Naive thymus-derived CD4-positive, alpha-beta T cell (primary cell): ENCODE data around the gene PABPN1L. TPM values are rescaled to one million over a fixed set of nuclear protein-coding genes. Genes with fewer than 3 reads are reported as not detected.

ENCODE experiments used
- ATAC-seq: fragments of 150-1000 bp; cut with Tn5 transposase; 2 replicates; pipeline ENCODE4 v1.10.0; 2021; ENCODE audit warnings: mild to moderate bottlenecking, moderate library complexity
- CTCF ChIA-PET: fragments of 350-600 bp; sonication (Branson Sonifier 250); formaldehyde crosslinking; loops from one replicate; lab custom pipeline; 2021; ENCODE audit warnings: antibody characterized with exemption; lab: Charles Lee
- POLR2A ChIA-PET: fragments of 350-600 bp; sonication (Branson Sonifier 250); formaldehyde crosslinking; loops from one replicate; lab custom pipeline; 2021; ENCODE audit warnings: antibody characterized with exemption, inconsistent platforms; lab: Charles Lee
- DNase-seq, 9 donors: peaks; one replicate each; pipeline versions ENCODE4 v3.0.0 to v3.0.0-alpha.2; 2020 to 2022; ENCODE audit warnings: mixed read lengths in 1 of 9
- H3K27ac ChIP-seq: one replicate; pipeline ENCODE4 v1.7.0; 2013; ENCODE audit warnings: mild to moderate bottlenecking, low read depth, low read length, moderate library complexity
- H3K27me3 ChIP-seq, 2 donors: one replicate each; pipeline ENCODE4 v1.7.0; 2013; ENCODE audit warnings: low read length in 2 of 2, mild to moderate bottlenecking in 2 of 2, moderate library complexity in 2 of 2; ENCODE audit not compliant: control insufficient read depth in 2 of 2, insufficient read depth in 2 of 2
- H3K36me3 ChIP-seq, 3 experiments: 1 replicate in 2 of 3; 2 replicates in 1 of 3; pipeline ENCODE4 v1.7.0; 2013; ENCODE audit warnings: low read length in 3 of 3, mild to moderate bottlenecking in 3 of 3, moderate library complexity in 1 of 3; ENCODE audit not compliant: insufficient read depth in 3 of 3, control insufficient read depth in 2 of 3
- H3K4me1 ChIP-seq, 2 donors: one replicate each; pipeline ENCODE4 v1.7.0; 2013; ENCODE audit warnings: low read length in 2 of 2, mild to moderate bottlenecking in 2 of 2, moderate library complexity in 1 of 2; ENCODE audit not compliant: control insufficient read depth in 2 of 2, insufficient read depth in 2 of 2
- H3K4me3 ChIP-seq: 2 replicates; pipeline ENCODE4 v1.7.0; 2013; ENCODE audit warnings: mild to moderate bottlenecking, low read length
- H3K9me3 ChIP-seq, 3 experiments: 1 replicate in 2 of 3; 2 replicates in 1 of 3; pipeline ENCODE4 v1.7.0; 2013; ENCODE audit warnings: low read length in 3 of 3; ENCODE audit not compliant: control insufficient read depth in 2 of 3
- H3K27ac Mint-ChIP-seq, 9 donors: one replicate each; pipeline ENCODE4 v1.8.0; 2020 to 2022; ENCODE audit warnings: mixed read lengths in 9 of 9, mild to moderate bottlenecking in 8 of 9, moderate library complexity in 5 of 9, inconsistent platforms in 2 of 9
- H3K27me3 Mint-ChIP-seq, 5 donors: one replicate each; pipeline ENCODE4 v1.8.0; 2021 to 2022; ENCODE audit warnings: mixed read lengths in 5 of 5, mild to moderate bottlenecking in 1 of 5
- H3K36me3 Mint-ChIP-seq, 5 donors: one replicate each; pipeline ENCODE4 v1.8.0; 2020 to 2022; ENCODE audit warnings: mixed read lengths in 5 of 5, mild to moderate bottlenecking in 3 of 5, inconsistent platforms in 1 of 5
- H3K4me1 Mint-ChIP-seq, 7 donors: one replicate each; pipeline ENCODE4 v1.8.0; 2020 to 2022; ENCODE audit warnings: mixed read lengths in 7 of 7, mild to moderate bottlenecking in 3 of 7, inconsistent platforms in 1 of 7
- H3K4me3 Mint-ChIP-seq, 10 donors: one replicate each; pipeline ENCODE4 v1.8.0; 2020 to 2022; ENCODE audit warnings: mild to moderate bottlenecking in 10 of 10, mixed read lengths in 10 of 10, moderate library complexity in 6 of 10, inconsistent platforms in 2 of 10
- H3K9me3 Mint-ChIP-seq, 11 donors: one replicate each; pipeline ENCODE4 v1.8.0; 2020 to 2022; ENCODE audit warnings: mixed read lengths in 11 of 11, mild to moderate bottlenecking in 4 of 11, inconsistent platforms in 1 of 11, moderate library complexity in 1 of 11
- intact Hi-C, 2 donors: fragments of 100-400 bp; cut with micrococcal nuclease; formaldehyde crosslinking; loops; one replicate each; pipeline ENCODE4 v1.15.1; 2023
- polyA plus RNA-seq, 2 donors: library from polyadenylated mRNA; unstranded; fragments of 300-500 nt; fragmentation: Illumina TruSeq; gene quantifications; one replicate each; pipeline ENCODE4 v1.2.3, GENCODE V29; 2021
- total RNA-seq, 6 experiments: library from RNA in 5 of 6; stranded (reverse) in 5 of 6; gene quantifications; 1 replicate in 5 of 6; 2 replicates in 1 of 6; pipeline ENCODE4 v1.2.3 and lab custom pipeline; 2021 to 2026

Gene PABPN1L
- total and polyA plus RNA-seq, 7 experiments from 2014 or later, result not detected

- intact Hi-C loops, result no loop called here
- no peaks in the 10 kb centered on the region for H3K4me1 ChIP-seq
- no peak for ATAC-seq
- Mint-ChIP-seq H3K27me3 (peaks cover 0 to 6% (median 0%) of the 10 kb centered on the region in 5 donors), H3K4me1 (no peaks in the 10 kb centered on the region), H3K9me3 (peaks cover 0 to 6% (median 0%) of the 10 kb centered on the region in 11 donors), H3K36me3 (no peaks in the 10 kb centered on the region), H3K4me3 (no peak overlapping the region), H3K27ac (no peak overlapping the region)
- H3K9me3 ChIP-seq, result no peaks in the 10 kb centered on the region
- H3K4me3 ChIP-seq, result no peak overlapping the region
- ChIA-PET POLR2A (no interaction called here), CTCF (no interaction called here)
- no peak overlapping the region for H3K27ac ChIP-seq
- no peaks in the 10 kb centered on the region for H3K36me3 ChIP-seq
- DNase-seq, result no peak
- no peaks in the 10 kb centered on the region for H3K27me3 ChIP-seq
Observed at GRCh38 chr16:88911946-88912310, 45.5 kb upstream of the PABPN1L start.

- Mint-ChIP-seq H3K36me3 (no peaks in the 10 kb centered on the region), H3K4me1 (no peaks in the 10 kb centered on the region), H3K27ac (no peak overlapping the region), H3K27me3 (peaks cover 0 to 6% (median 0%) of the 10 kb centered on the region in 5 donors), H3K9me3 (peaks cover 0 to 6% (median 0%) of the 10 kb centered on the region in 11 donors), H3K4me3 (no peak overlapping the region)
- DNase-seq (no peak), ATAC-seq (no peak)
- CTCF ChIA-PET, result no interaction called here
- H3K27me3 ChIP-seq, result no peaks in the 10 kb centered on the region
- H3K4me3 ChIP-seq, result no peak overlapping the region
- POLR2A ChIA-PET, result no interaction called here
- no peaks in the 10 kb centered on the region for H3K9me3 ChIP-seq
- intact Hi-C loops, result no loop called here
- no peaks in the 10 kb centered on the region for H3K4me1 ChIP-seq
- no peak overlapping the region for H3K27ac ChIP-seq
- no peaks in the 10 kb centered on the region for H3K36me3 ChIP-seq
Observed at GRCh38 chr16:88911136-88911945, 44.9 kb upstream of the PABPN1L start.

- ATAC-seq (no peak), DNase-seq (no peak)
- Histone ChIP-seq H3K4me3 (no peak overlapping the region), H3K27ac (no peak overlapping the region), H3K36me3 (no peaks in the 10 kb centered on the region), H3K4me1 (no peaks in the 10 kb centered on the region), H3K9me3 (no peaks in the 10 kb centered on the region), H3K27me3 (no peaks in the 10 kb centered on the region)
- H3K4me3 Mint-ChIP-seq, result no peak overlapping the region
- intact Hi-C loops, result no loop called here
- ChIA-PET POLR2A (no interaction called here), CTCF (no interaction called here)
- H3K36me3 Mint-ChIP-seq, result no peaks in the 10 kb centered on the region
- H3K4me1 Mint-ChIP-seq, result peaks cover 0 to 4% (median 0%) of the 10 kb centered on the region in 7 donors
- peaks cover 0 to 6% (median 0%) of the 10 kb centered on the region in 5 donors for H3K27me3 Mint-ChIP-seq
- H3K27ac Mint-ChIP-seq, result no peak overlapping the region
- peaks cover 0 to 6% (median 0%) of the 10 kb centered on the region in 11 donors for H3K9me3 Mint-ChIP-seq
Observed at GRCh38 chr16:88910284-88911135, 44.0 kb upstream of the PABPN1L start.

GRCh38 chr16:88909431-88910210 is 43.2 kb upstream of the PABPN1L start:
- Mint-ChIP-seq H3K27me3 (peaks cover 0 to 6% (median 0%) of the 10 kb centered on the region in 5 donors), H3K9me3 (peaks cover 0 to 6% (median 0%) of the 10 kb centered on the region in 11 donors), H3K4me3 (no peak overlapping the region), H3K27ac (no peak overlapping the region), H3K4me1 (peaks cover 0 to 4% (median 0%) of the 10 kb centered on the region in 7 donors), H3K36me3 (no peaks in the 10 kb centered on the region)
- Histone ChIP-seq H3K9me3 (no peaks in the 10 kb centered on the region), H3K36me3 (no peaks in the 10 kb centered on the region), H3K27me3 (no peaks in the 10 kb centered on the region), H3K27ac (no peak overlapping the region), H3K4me1 (no peaks in the 10 kb centered on the region), H3K4me3 (no peak overlapping the region)
- CTCF ChIA-PET, result no interaction called here
- ATAC-seq, result no peak
- intact Hi-C loops, result no loop called here
- POLR2A ChIA-PET, result no interaction called here
- no peak for DNase-seq

GRCh38 chr16:88908307-88908706 is 41.8 kb upstream of the PABPN1L start:
- H3K9me3 Mint-ChIP-seq, result no peaks in the 10 kb centered on the region
- H3K4me3 Mint-ChIP-seq, result no peak overlapping the region
- DNase-seq (no peak), ATAC-seq (no peak)
- intact Hi-C loops, result no loop called here
- peaks cover 0 to 3% (median 0%) of the 10 kb centered on the region in 5 donors for H3K27me3 Mint-ChIP-seq
- H3K36me3 Mint-ChIP-seq, result no peaks in the 10 kb centered on the region
- Histone ChIP-seq H3K27ac (no peak overlapping the region), H3K36me3 (no peaks in the 10 kb centered on the region), H3K27me3 (no peaks in the 10 kb centered on the region), H3K9me3 (no peaks in the 10 kb centered on the region), H3K4me1 (no peaks in the 10 kb centered on the region), H3K4me3 (no peak overlapping the region)
- no peak overlapping the region for H3K27ac Mint-ChIP-seq
- CTCF ChIA-PET, result no interaction called here
- POLR2A ChIA-PET, result no interaction called here
- H3K4me1 Mint-ChIP-seq, result peaks cover 0 to 4% (median 0%) of the 10 kb centered on the region in 7 donors

GRCh38 chr16:88907768-88908167 is 41.3 kb upstream of the PABPN1L start:
- Mint-ChIP-seq H3K27ac (peak overlapping the region in 1 of 9 donors; percentile 18), H3K4me1 (peaks cover 0 to 4% (median 0%) of the 10 kb centered on the region in 7 donors), H3K9me3 (no peaks in the 10 kb centered on the region), H3K4me3 (no peak overlapping the region), H3K27me3 (peaks cover 0 to 3% (median 0%) of the 10 kb centered on the region in 5 donors), H3K36me3 (no peaks in the 10 kb centered on the region)
- ChIA-PET CTCF (no interaction called here), POLR2A (no interaction called here)
- intact Hi-C loops, result no loop called here
- H3K36me3 ChIP-seq, result no peaks in the 10 kb centered on the region
- no peaks in the 10 kb centered on the region for H3K27me3 ChIP-seq
- H3K4me3 ChIP-seq, result no peak overlapping the region
- DNase-seq (no peak), ATAC-seq (no peak)
- H3K4me1 ChIP-seq, result no peaks in the 10 kb centered on the region
- no peak overlapping the region for H3K27ac ChIP-seq
- H3K9me3 ChIP-seq, result no peaks in the 10 kb centered on the region
